Hematopoietic multipotent progenitor cell treated with erythropoietin and hydrocortisone succinate and interleukin-3 and kit ligand, for 15 days (in vitro differentiated cells): Measurements from ENCODE around the gene MADD.
A peak's percentile ranks its signal among the peaks of the same experiment; 100 is the strongest.
"Not testable (repeated sequence)": the region's sequence is repeated elsewhere in the genome, so short reads cannot be mapped to it uniquely, and the experiment has no call there.

Experiments
- DNase-seq: peaks from one replicate; pipeline ENCODE4 v3.0.0-alpha.2; 2015; ENCODE audit warnings: low spot score

The MADD gene

GRCh38 chr11:47324520-47324919, 54.6 kb downstream of the MADD start:
- no peak for DNase-seq

- peak; percentile 59 for DNase-seq
These were observed 55.5 kb downstream of the MADD start for GRCh38 chr11:47325271-47326041.

GRCh38 chr11:47326198-47326597, 56.3 kb downstream of the MADD start:
- no peak for DNase-seq

GRCh38 chr11:47327025-47327424, 57.1 kb downstream of the MADD start:
- no peak for DNase-seq

- no peak for DNase-seq
These were observed 58.0 kb downstream of the MADD start for GRCh38 chr11:47327949-47328348.

DNA sequence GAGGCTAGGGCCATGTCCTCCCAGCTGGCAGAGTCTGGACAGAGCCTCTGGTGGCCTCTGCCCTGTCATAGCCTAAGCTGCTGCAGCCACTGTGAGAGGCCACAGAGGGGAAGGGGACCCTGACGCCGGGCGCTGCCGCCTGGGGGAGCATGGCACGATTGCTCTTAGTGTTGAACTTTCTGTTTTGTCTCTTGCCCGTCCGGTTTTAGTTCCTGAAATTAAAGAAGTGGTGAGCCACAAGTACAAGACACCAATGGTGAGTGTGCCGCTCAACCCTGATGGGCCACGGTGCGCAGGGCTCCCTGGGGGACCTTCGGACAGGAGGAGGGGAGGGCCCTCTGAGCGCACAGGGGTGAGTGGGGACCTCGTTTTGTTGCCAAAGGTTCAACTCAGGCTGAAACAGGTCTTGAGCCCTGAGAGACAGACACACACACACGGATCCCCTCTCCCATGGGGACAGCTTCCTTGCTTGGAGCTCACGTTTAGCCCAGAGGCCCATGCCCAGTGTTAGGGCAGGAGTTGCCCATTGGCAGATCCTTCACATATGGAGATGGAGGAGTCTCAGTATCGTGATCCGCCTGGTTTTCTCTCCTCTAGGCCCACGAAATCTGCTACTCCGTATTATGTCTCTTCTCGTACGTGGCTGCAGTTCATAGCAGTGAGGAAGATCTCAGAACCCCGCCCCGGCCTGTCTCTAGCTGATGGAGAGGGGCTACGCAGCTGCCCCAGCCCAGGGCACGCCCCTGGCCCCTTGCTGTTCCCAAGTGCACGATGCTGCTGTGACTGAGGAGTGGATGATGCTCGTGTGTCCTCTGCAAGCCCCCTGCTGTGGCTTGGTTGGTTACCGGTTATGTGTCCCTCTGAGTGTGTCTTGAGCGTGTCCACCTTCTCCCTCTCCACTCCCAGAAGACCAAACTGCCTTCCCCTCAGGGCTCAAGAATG, 58.8 kb downstream of the MADD start:
- no peak for DNase-seq

DNA sequence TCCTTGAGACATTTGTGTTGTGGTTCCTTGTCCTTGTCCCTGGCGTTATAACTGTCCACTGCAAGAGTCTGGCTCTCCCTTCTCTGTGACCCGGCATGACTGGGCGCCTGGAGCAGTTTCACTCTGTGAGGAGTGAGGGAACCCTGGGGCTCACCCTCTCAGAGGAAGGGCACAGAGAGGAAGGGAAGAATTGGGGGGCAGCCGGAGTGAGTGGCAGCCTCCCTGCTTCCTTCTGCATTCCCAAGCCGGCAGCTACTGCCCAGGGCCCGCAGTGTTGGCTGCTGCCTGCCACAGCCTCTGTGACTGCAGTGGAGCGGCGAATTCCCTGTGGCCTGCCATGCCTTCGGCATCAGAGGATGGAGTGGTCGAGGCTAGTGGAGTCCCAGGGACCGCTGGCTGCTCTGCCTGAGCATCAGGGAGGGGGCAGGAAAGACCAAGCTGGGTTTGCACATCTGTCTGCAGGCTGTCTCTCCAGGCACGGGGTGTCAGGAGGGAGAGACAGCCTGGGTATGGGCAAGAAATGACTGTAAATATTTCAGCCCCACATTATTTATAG, 59.6 kb downstream of the MADD start:
- DNase-seq, result no peak

- DNase-seq, result no peak
These were observed 60.3 kb downstream of the MADD start for GRCh38 chr11:47329987-47330931.

DNA sequence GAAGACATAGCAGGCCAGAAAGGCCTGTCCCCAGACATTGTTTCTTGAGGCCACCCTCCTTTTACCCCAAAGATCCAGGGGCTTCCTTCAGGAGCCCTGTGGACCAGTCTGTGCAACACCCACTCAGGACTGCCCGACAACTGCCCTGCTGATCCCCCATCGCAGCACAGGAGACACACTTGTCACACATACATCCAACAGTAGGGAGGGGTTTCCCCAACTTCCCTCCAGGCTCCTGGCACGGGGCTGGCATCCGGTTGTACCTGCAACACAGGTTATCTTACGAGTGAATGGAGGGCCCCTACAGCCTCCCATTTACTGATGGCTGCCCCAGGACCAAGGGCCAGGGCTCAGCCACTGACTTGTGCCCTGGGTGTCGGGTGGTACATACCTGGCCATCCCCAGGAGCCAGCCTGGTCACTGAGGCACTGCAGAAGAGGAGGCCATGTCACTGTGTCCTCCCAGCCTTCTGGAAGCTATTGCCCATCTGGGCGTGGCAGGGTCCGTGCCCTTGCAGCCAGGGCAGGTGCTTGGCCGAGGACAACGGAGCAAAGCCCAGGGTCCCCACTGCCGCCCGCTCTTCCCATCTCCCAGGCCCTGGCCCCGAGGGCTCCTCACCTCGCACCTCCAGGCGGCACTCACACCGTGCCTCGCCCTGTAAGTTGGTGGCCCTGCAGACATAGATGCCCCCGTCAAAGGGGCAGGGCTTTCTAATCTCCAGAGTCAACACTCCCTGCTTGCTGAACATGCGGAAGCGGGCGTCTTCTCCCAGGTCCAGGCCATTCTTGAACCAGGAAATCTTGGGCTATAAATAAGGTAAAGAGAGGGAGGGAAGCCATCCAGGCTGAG, 61.7 kb downstream of the MADD start:
- DNase-seq, result no peak

GRCh38 chr11:47332303-47332711, 62.4 kb downstream of the MADD start:
- no peak for DNase-seq

DNA sequence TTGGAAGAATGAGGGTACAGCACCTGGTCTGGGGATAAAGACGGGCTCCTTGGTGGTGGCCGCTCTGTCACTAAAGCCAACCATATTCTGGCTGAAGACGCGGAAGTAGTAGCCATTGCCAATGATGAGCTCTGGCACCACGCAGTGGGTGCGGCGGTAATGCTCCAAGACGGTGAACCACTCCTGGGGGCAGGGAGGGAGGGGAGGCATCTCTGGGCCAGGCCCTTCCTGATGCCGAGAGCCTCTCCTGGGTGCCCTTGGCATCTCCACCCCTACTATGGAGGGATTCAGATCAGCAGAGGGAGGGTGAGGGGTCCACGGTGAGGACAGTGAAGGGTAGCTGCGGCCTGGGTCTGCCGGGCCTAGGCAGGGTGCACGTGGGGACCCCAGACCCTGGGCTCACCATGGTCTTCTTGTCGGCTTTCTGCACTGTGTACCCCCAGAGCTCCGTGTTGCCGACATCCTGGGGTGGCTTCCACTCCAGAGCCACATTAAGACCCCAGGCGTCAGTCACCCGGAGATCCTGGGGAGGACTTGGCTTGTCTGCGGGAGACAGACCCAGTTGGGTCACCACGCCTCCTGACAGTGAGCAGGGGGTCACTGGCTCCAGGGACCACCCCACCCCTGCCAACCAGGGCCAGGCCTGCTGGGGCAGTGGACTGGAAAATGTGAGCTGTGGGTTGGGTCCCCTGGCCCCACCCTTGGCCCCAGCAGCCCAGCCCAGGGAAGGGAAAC, 63.0 kb downstream of the MADD start:
- DNase-seq, result no peak

DNA sequence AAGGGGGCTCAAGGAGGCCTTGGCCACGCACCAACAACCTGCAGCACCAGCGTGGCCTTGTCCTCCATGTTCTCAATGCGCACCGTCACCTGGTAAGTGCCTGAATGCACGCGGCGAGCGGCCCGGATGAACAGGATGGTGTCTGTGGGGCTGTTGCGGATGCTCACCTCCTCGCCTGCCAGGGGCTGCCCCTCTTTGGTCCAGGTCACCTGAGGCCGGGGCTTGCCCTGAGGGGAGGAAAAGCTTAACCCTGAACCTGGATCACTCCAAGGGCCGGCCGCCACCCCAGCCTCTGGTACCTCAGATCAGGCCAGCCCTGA, 63.6 kb downstream of the MADD start:
- DNase-seq, result no peak

- DNase-seq, result no peak
These were observed 64.0 kb downstream of the MADD start for GRCh38 chr11:47333886-47334443.

GRCh38 chr11:47334699-47335411, 64.9 kb downstream of the MADD start:
- DNase-seq, result not testable (repeated sequence)

GRCh38 chr11:47335733-47336132, 65.8 kb downstream of the MADD start:
- DNase-seq, result no peak

- no peak for DNase-seq
These were observed 66.7 kb downstream of the MADD start for GRCh38 chr11:47336595-47336994.

- no peak for DNase-seq
These were observed 67.4 kb downstream of the MADD start for GRCh38 chr11:47337229-47337924.

GRCh38 chr11:47338396-47339241, 68.7 kb downstream of the MADD start:
- DNase-seq, result no peak
